ENCODE results near the gene SCD.
A peak's percentile ranks its signal among the peaks of the same experiment; 100 is the strongest.
"Not testable (repeated sequence)": the region's sequence is repeated elsewhere in the genome, so short reads cannot be mapped to it uniquely, and the experiment has no call there.

SCD gene

GRCh38 chr10:100346765-100347567 is at the start of gene SCD:
SCD (plus strand) TSS chr10:100347233; CDS start chr10:100347505, 272 bp downstream.
- peaks cover 27% of the 10 kb centered on the region for H3K4me1 Mint-ChIP-seq
- H3K36me3 Mint-ChIP-seq, result no peaks in the 10 kb centered on the region
- no peaks in the 10 kb centered on the region for H3K27me3 Mint-ChIP-seq
- H3K4me3 Mint-ChIP-seq, result peak within 1 kb of the TSS; percentile 86
- H3K9me3 Mint-ChIP-seq, result no peaks in the 10 kb centered on the region
- peak within 1 kb of the TSS; percentile 66 for H3K27ac Mint-ChIP-seq

- H3K36me3 Mint-ChIP-seq, result no peaks in the 10 kb centered on the region
- H3K4me3 Mint-ChIP-seq, result no peak overlapping the region
- peaks cover 8% of the 10 kb centered on the region for H3K27me3 Mint-ChIP-seq
- no peaks in the 10 kb centered on the region for H3K4me1 Mint-ChIP-seq
- H3K9me3 Mint-ChIP-seq, result no peaks in the 10 kb centered on the region
- H3K27ac Mint-ChIP-seq, result no peak overlapping the region
Measured at GRCh38 chr10:100297242-100297641, 49.8 kb upstream of the SCD start.

GRCh38 chr10:100301123-100301522 is 45.9 kb upstream of the SCD start:
- H3K36me3 Mint-ChIP-seq, H3K9me3 Mint-ChIP-seq, H3K4me3 Mint-ChIP-seq, H3K4me1 Mint-ChIP-seq, H3K27ac Mint-ChIP-seq: not testable (repeated sequence)
- H3K27me3 Mint-ChIP-seq, result peaks cover 15% of the 10 kb centered on the region

- H3K9me3 Mint-ChIP-seq, result no peaks in the 10 kb centered on the region
- peaks cover 14% of the 10 kb centered on the region for H3K27me3 Mint-ChIP-seq
- no peak overlapping the region for H3K4me3 Mint-ChIP-seq
- no peaks in the 10 kb centered on the region for H3K4me1 Mint-ChIP-seq
- no peaks in the 10 kb centered on the region for H3K36me3 Mint-ChIP-seq
- H3K27ac Mint-ChIP-seq, result no peak overlapping the region
Measured at GRCh38 chr10:100303724-100304319, 43.2 kb upstream of the SCD start.

GRCh38 chr10:100304414-100304813 is 42.6 kb upstream of the SCD start:
- H3K4me1 Mint-ChIP-seq, result no peaks in the 10 kb centered on the region
- no peaks in the 10 kb centered on the region for H3K36me3 Mint-ChIP-seq
- no peaks in the 10 kb centered on the region for H3K9me3 Mint-ChIP-seq
- H3K27me3 Mint-ChIP-seq, result peaks cover 14% of the 10 kb centered on the region
- H3K4me3 Mint-ChIP-seq, result no peak overlapping the region
- no peak overlapping the region for H3K27ac Mint-ChIP-seq

- Mint-ChIP-seq H3K36me3 (no peaks in the 10 kb centered on the region), H3K4me1 (no peaks in the 10 kb centered on the region), H3K27ac (no peak overlapping the region), H3K4me3 (no peak overlapping the region), H3K27me3 (peaks cover 15% of the 10 kb centered on the region), H3K9me3 (no peaks in the 10 kb centered on the region)
Measured at GRCh38 chr10:100306861-100307260, 40.2 kb upstream of the SCD start.

- Mint-ChIP-seq H3K27me3 (peaks cover 17% of the 10 kb centered on the region), H3K9me3 (no peaks in the 10 kb centered on the region), H3K27ac (no peak overlapping the region), H3K4me1 (no peaks in the 10 kb centered on the region), H3K4me3 (no peak overlapping the region), H3K36me3 (no peaks in the 10 kb centered on the region)
Measured at GRCh38 chr10:100307684-100308083, 39.3 kb upstream of the SCD start.

GRCh38 chr10:100311298-100311697 is 35.7 kb upstream of the SCD start:
- H3K4me1 Mint-ChIP-seq, result no peaks in the 10 kb centered on the region
- peaks cover 21% of the 10 kb centered on the region for H3K27me3 Mint-ChIP-seq
- no peak overlapping the region for H3K27ac Mint-ChIP-seq
- no peaks in the 10 kb centered on the region for H3K9me3 Mint-ChIP-seq
- H3K4me3 Mint-ChIP-seq, result no peak overlapping the region
- no peaks in the 10 kb centered on the region for H3K36me3 Mint-ChIP-seq

GRCh38 chr10:100315615-100316014 is 31.4 kb upstream of the SCD start:
- H3K27ac Mint-ChIP-seq, result no peak overlapping the region
- H3K4me1 Mint-ChIP-seq, result no peaks in the 10 kb centered on the region
- H3K9me3 Mint-ChIP-seq, result no peaks in the 10 kb centered on the region
- H3K4me3 Mint-ChIP-seq, result no peak overlapping the region
- peaks cover 28% of the 10 kb centered on the region for H3K27me3 Mint-ChIP-seq
- no peaks in the 10 kb centered on the region for H3K36me3 Mint-ChIP-seq

- H3K27me3 Mint-ChIP-seq, result peaks cover 19% of the 10 kb centered on the region
- no peaks in the 10 kb centered on the region for H3K36me3 Mint-ChIP-seq
- no peaks in the 10 kb centered on the region for H3K4me1 Mint-ChIP-seq
- H3K27ac Mint-ChIP-seq, result no peak overlapping the region
- H3K4me3 Mint-ChIP-seq, result no peak overlapping the region
- H3K9me3 Mint-ChIP-seq, result no peaks in the 10 kb centered on the region
Measured at GRCh38 chr10:100318207-100318606, 28.8 kb upstream of the SCD start.

GRCh38 chr10:100319707-100320402 is 27.2 kb upstream of the SCD start:
- Mint-ChIP-seq H3K9me3 (no peaks in the 10 kb centered on the region), H3K4me1 (no peaks in the 10 kb centered on the region), H3K36me3 (no peaks in the 10 kb centered on the region), H3K27me3 (peaks cover 15% of the 10 kb centered on the region), H3K27ac (no peak overlapping the region), H3K4me3 (no peak overlapping the region)

GRCh38 chr10:100325158-100325557 is 21.9 kb upstream of the SCD start:
- H3K4me3 Mint-ChIP-seq, result no peak overlapping the region
- H3K27ac Mint-ChIP-seq, result no peak overlapping the region
- no peaks in the 10 kb centered on the region for H3K9me3 Mint-ChIP-seq
- peaks cover 3% of the 10 kb centered on the region for H3K27me3 Mint-ChIP-seq
- H3K4me1 Mint-ChIP-seq, result peaks cover 11% of the 10 kb centered on the region
- no peaks in the 10 kb centered on the region for H3K36me3 Mint-ChIP-seq

- Mint-ChIP-seq H3K36me3 (no peaks in the 10 kb centered on the region), H3K4me3 (no peak overlapping the region), H3K4me1 (peaks cover 11% of the 10 kb centered on the region)
Measured at GRCh38 chr10:100327007-100327717, 19.9 kb upstream of the SCD start.

GRCh38 chr10:100327718-100328009 is 19.4 kb upstream of the SCD start:
- no peak overlapping the region for H3K4me3 Mint-ChIP-seq
- H3K27me3 Mint-ChIP-seq, result peaks cover 2% of the 10 kb centered on the region
- no peaks in the 10 kb centered on the region for H3K9me3 Mint-ChIP-seq
- H3K36me3 Mint-ChIP-seq, result no peaks in the 10 kb centered on the region
- H3K4me1 Mint-ChIP-seq, result peaks cover 11% of the 10 kb centered on the region
- no peak overlapping the region for H3K27ac Mint-ChIP-seq

More at GRCh38 chr10:100327007-100327717, 19.9 kb upstream of the SCD start:
- H3K9me3 Mint-ChIP-seq, result no peaks in the 10 kb centered on the region
- H3K27ac Mint-ChIP-seq, result no peak overlapping the region
- H3K27me3 Mint-ChIP-seq, result peaks cover 2% of the 10 kb centered on the region

GRCh38 chr10:100328198-100328597 is 18.8 kb upstream of the SCD start:
- H3K27ac Mint-ChIP-seq, result no peak overlapping the region
- H3K27me3 Mint-ChIP-seq, result peaks cover 2% of the 10 kb centered on the region
- peaks cover 11% of the 10 kb centered on the region for H3K4me1 Mint-ChIP-seq
- H3K9me3 Mint-ChIP-seq, result no peaks in the 10 kb centered on the region
- no peak overlapping the region for H3K4me3 Mint-ChIP-seq
- H3K36me3 Mint-ChIP-seq, result no peaks in the 10 kb centered on the region

GRCh38 chr10:100330079-100330478 is 17.0 kb upstream of the SCD start, which contains the start of gene PKD2L1:
PKD2L1 (minus strand) TSS chr10:100330228; CDS start chr10:100330103, 125 bp downstream.
- Mint-ChIP-seq H3K27ac (no peak within 1 kb of the TSS), H3K4me1 (peaks cover 11% of the 10 kb centered on the region), H3K36me3 (no peaks in the 10 kb centered on the region), H3K27me3 (peaks cover 2% of the 10 kb centered on the region), H3K4me3 (no peak within 1 kb of the TSS), H3K9me3 (no peaks in the 10 kb centered on the region)
